B cell (primary cell): ENCODE data around the gene BCL2L11. TPM values are rescaled to one million over a fixed set of nuclear protein-coding genes. Genes with fewer than 3 reads are reported as not detected.

Source experiments
- ATAC-seq: fragments of 200-7000 bp; cut with Tn5 transposase; one replicate; pipeline ENCODE4 v1.10.0; 2021; ENCODE audit warnings: low read depth, mild to moderate bottlenecking, moderate number of reproducible peaks, moderate library complexity
- CTCF ChIA-PET: fragments of 350-600 bp; sonication (Branson Sonifier 250); formaldehyde crosslinking; loops from one replicate; lab custom pipeline; 2021; ENCODE audit warnings: antibody characterized with exemption, inconsistent platforms; lab: Charles Lee
- POLR2A ChIA-PET: fragments of 350-600 bp; sonication (Branson Sonifier 250); formaldehyde crosslinking; loops from one replicate; lab custom pipeline; 2021; ENCODE audit warnings: antibody characterized with exemption; lab: Charles Lee
- DNase-seq: peaks from one replicate; pipeline ENCODE4 v3.0.0; 2013
- H2AFZ ChIP-seq: 2 replicates; pipeline ENCODE4 v1.6.1; 2012; ENCODE audit warnings: mild to moderate bottlenecking, low read depth, low read length; ENCODE audit not compliant: insufficient read depth, poor library complexity, severe bottlenecking
- H3K27ac ChIP-seq, 2 donors: 1 replicate in 1 of 2; 2 replicates in 1 of 2; pipeline ENCODE4 v1.5.1; 2012 to 2013; ENCODE audit warnings: low read length in 2 of 2, mild to moderate bottlenecking in 2 of 2, moderate library complexity in 1 of 2
- H3K27me3 ChIP-seq, 4 experiments: fragments of 200-600 bp in 1 of 4; sonication (generic) in 1 of 4; replicated peaks in 1 of 4; 1 replicate in 2 of 4; 2 replicates in 2 of 4; pipeline versions ENCODE4 v1.6.1 to v1.7.0; 2013 to 2016; ENCODE audit warnings: low read length in 3 of 4, mild to moderate bottlenecking in 2 of 4, mixed read lengths in 1 of 4, moderate library complexity in 1 of 4; ENCODE audit not compliant: insufficient read depth in 4 of 4, control insufficient read depth in 3 of 4; ENCODE audit errors: control extremely low read depth in 1 of 4
- H3K36me3 ChIP-seq, 2 experiments: replicated peaks in 1 of 2; 1 replicate in 1 of 2; 2 replicates in 1 of 2; pipeline versions ENCODE4 v1.6.1 to v1.7.1; 2013; ENCODE audit warnings: low read length in 1 of 2; ENCODE audit not compliant: insufficient read depth in 2 of 2, control insufficient read depth in 1 of 2; ENCODE audit errors: control extremely low read depth in 1 of 2, extremely low read depth in 1 of 2
- H3K4me1 ChIP-seq, 2 donors: fragments of 200-600 bp in 1 of 2; sonication (generic) in 1 of 2; 1 replicate in 1 of 2; 2 replicates in 1 of 2; pipeline versions ENCODE4 v1.5.1 to v1.6.1; 2013 to 2017; ENCODE audit warnings: low read length in 2 of 2; ENCODE audit not compliant: control insufficient read depth in 2 of 2, insufficient read depth in 2 of 2
- H3K4me2 ChIP-seq: replicated peaks from 2 replicates; pipeline ENCODE3; 2012; ENCODE audit warnings: mild to moderate bottlenecking, low read depth, low read length; ENCODE audit not compliant: poor library complexity, severe bottlenecking
- H3K4me3 ChIP-seq, 5 experiments: fragments of 200-600 bp in 1 of 5; sonication (generic) in 1 of 5; 1 replicate in 3 of 5; 2 replicates in 2 of 5; pipeline versions ENCODE4 v1.5.1 to v1.7.0; 2011 to 2016; ENCODE audit warnings: low read length in 4 of 5, mild to moderate bottlenecking in 4 of 5, low read depth in 2 of 5, control low read depth in 1 of 5, moderate library complexity in 1 of 5; ENCODE audit not compliant: insufficient read depth in 1 of 5; ENCODE audit errors: control extremely low read depth in 1 of 5, extremely low read depth in 1 of 5
- H3K79me2 ChIP-seq: fragments of 200-600 bp; sonication (generic); one replicate; pipeline ENCODE4 v1.6.0; 2016; ENCODE audit warnings: low read length; ENCODE audit not compliant: control insufficient read depth, insufficient read depth
- H3K9ac ChIP-seq: fragments of 200-600 bp; sonication (generic); 2 replicates; pipeline ENCODE4 v1.6.1; 2017; ENCODE audit warnings: mild to moderate bottlenecking, low read length, moderate library complexity
- H3K9me3 ChIP-seq, 3 donors: one replicate each; pipeline versions ENCODE4 v1.6.1 to v1.7.1; 2013; ENCODE audit warnings: low read length in 2 of 3; ENCODE audit not compliant: control insufficient read depth in 2 of 3, insufficient read depth in 1 of 3; ENCODE audit errors: control extremely low read depth in 1 of 3
- H4K20me1 ChIP-seq: 2 replicates; pipeline ENCODE4 v1.6.0; 2012; ENCODE audit warnings: mild to moderate bottlenecking, low read length; ENCODE audit not compliant: insufficient read depth, control insufficient read depth, poor library complexity, severe bottlenecking
- H3K27ac Mint-ChIP-seq: one replicate; pipeline ENCODE4 v1.8.0; 2021; ENCODE audit warnings: mixed read lengths
- H3K27me3 Mint-ChIP-seq: one replicate; pipeline ENCODE4 v1.8.0; 2021; ENCODE audit warnings: mixed read lengths
- H3K4me1 Mint-ChIP-seq: one replicate; pipeline ENCODE4 v1.8.0; 2021; ENCODE audit warnings: mixed read lengths
- H3K4me3 Mint-ChIP-seq: one replicate; pipeline ENCODE4 v1.8.0; 2021; ENCODE audit warnings: mixed read lengths
- H3K9me3 Mint-ChIP-seq: one replicate; pipeline ENCODE4 v1.8.0; 2022; ENCODE audit warnings: mixed read lengths; ENCODE audit not compliant: insufficient read depth
- EZH2 ChIP-seq: IDR thresholded peaks from 2 replicates; pipeline ENCODE4 v1.6.1; 2012; ENCODE audit warnings: borderline replicate concordance, low read depth, mild to moderate bottlenecking, moderate library complexity, low read length; ENCODE audit not compliant: insufficient read depth, poor library complexity, severe bottlenecking
- WGBS: methylation state at CpG from one replicate; pipeline ENCODE4 v1.1.5; 2013; ENCODE audit warnings: missing lambda C conversion rate; ENCODE audit not compliant: insufficient coverage; 5-methylcytosine and 5-hydroxymethylcytosine counted together
- intact Hi-C: fragments of 100-400 bp; cut with micrococcal nuclease; formaldehyde crosslinking; loops from one replicate; pipeline ENCODE4 v1.10.0; 2022
- polyA plus RNA-seq: library from polyadenylated mRNA; depleted of rRNA; stranded (reverse); fragments of >200 nt; gene quantifications from 2 replicates; pipeline ENCODE4 v1.2.3, GENCODE V29; 2012
- total RNA-seq, 2 donors: library from RNA; stranded (reverse); fragments of 120-200 nt in 1 of 2; gene quantifications; 1 replicate in 1 of 2; 2 replicates in 1 of 2; pipeline versions ENCODE4 v1.2.3 to v1.2.4, GENCODE V29; 2013 to 2022
- TF ChIP-seq, protein P1 (sequence below): fragments of 200-600 bp; IDR thresholded peaks from one replicate; pipeline ENCODE4 v1.8.0; 2022; ENCODE audit warnings: antibody characterized with exemption, mild to moderate bottlenecking

The BCL2L11 gene
- total and polyA plus RNA-seq, 2 donors (not counting 1 experiment from before 2014, with no cell fraction given): 13.8 to 164 TPM

DNA sequence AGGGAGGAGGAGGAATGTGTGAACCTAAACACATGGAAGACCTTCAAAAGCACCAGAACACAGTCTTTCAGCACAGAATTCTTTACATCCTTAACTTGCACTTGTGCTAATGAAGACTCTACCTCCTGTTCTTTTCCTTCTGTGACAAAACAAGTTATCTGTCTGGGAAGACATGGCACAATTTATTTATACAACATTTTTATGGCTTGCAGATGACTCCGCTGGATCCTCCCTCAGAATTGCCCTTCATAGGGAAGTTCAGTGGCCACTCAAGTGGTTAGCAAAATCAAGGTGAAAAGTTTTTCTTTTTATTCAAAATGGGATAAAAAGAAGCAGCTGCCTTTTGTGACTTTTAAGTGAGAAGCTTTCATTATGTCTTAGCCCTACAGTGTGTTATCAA, 21.4 kb downstream of the BCL2L11 start:
- Mint-ChIP-seq H3K9me3 (no peaks in the 10 kb centered on the region), H3K27ac (no peak overlapping the region), H3K4me3 (no peak overlapping the region), H3K4me1 (no peaks in the 10 kb centered on the region), H3K27me3 (no peaks in the 10 kb centered on the region)
- ChIA-PET CTCF (no interaction called here), POLR2A (no interaction called here)
- no peak for DNase-seq
- H3K79me2 ChIP-seq: peaks cover 37% of the 10 kb centered on the region
- H3K9me3 ChIP-seq: peaks cover 0 to 3% (median 0%) of the 10 kb centered on the region in 3 donors
- no peak overlapping the region for H3K9ac ChIP-seq
- H3K4me3 ChIP-seq: no peak overlapping the region
- no peaks in the 10 kb centered on the region for H3K27me3 ChIP-seq
- no peak overlapping the region for H3K27ac ChIP-seq
- intact Hi-C loops: no loop called here
- TF ChIP-seq, protein P1, sequence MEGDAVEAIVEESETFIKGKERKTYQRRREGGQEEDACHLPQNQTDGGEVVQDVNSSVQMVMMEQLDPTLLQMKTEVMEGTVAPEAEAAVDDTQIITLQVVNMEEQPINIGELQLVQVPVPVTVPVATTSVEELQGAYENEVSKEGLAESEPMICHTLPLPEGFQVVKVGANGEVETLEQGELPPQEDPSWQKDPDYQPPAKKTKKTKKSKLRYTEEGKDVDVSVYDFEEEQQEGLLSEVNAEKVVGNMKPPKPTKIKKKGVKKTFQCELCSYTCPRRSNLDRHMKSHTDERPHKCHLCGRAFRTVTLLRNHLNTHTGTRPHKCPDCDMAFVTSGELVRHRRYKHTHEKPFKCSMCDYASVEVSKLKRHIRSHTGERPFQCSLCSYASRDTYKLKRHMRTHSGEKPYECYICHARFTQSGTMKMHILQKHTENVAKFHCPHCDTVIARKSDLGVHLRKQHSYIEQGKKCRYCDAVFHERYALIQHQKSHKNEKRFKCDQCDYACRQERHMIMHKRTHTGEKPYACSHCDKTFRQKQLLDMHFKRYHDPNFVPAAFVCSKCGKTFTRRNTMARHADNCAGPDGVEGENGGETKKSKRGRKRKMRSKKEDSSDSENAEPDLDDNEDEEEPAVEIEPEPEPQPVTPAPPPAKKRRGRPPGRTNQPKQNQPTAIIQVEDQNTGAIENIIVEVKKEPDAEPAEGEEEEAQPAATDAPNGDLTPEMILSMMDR: no peak
- TF ChIP-seq EZH2: no peak
- H3K4me2 ChIP-seq: no peak overlapping the region
- peaks cover 40% of the 10 kb centered on the region for H4K20me1 ChIP-seq
- H2AFZ ChIP-seq: no peak overlapping the region
- H3K4me1 ChIP-seq: no peaks in the 10 kb centered on the region
- WGBS: no CpG with 5 or more reads among the region's 1 CpG
- no peak for ATAC-seq
- peaks cover 0 to 19% of the 10 kb centered on the region in 2 experiments for H3K36me3 ChIP-seq

DNA sequence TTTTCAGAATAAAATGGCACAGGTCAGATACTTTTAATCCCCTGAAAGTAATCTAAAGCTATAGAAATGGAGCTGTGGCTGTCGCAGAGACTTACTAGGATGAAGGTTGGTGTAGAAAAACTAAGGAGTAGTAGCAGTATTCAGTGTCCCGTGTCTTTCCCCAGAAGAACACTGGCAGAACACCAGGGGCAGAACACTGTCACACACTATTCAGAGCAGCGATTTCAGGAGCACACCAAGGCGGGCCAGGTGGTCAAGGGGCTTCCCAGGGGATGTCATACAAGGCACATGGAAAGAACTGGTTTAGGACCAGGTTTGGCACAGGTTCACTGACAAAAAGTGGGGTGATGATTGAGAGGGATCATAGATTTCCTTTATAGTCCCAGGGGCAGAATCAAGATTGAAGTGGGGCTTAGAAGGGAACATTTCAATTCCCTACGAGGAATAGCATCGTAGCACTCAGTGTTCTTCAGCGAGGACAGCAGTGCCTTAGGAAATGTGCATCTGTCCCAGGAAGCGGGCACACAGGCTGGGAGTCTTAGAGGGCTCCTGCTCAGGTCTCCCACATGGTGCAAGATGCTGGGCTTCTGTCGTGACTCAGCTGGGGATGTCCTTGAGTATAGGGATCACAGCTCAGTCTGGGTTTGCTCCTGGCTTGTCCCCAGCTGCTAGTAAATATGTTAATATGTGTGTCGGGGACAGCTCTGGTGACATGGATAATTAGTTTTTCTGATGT, 22.6 kb downstream of the BCL2L11 start:
- TF ChIP-seq EZH2: no peak
- TF ChIP-seq, protein P1: no peak
- H2AFZ ChIP-seq: no peak overlapping the region
- ChIA-PET POLR2A (interaction anchor here (0.5 kb wide), 1 partner anchor 45 kb away, joined by 3 read pairs; no protein-coding TSS in a partner anchor), CTCF (no interaction called here)
- no peak overlapping the region for H3K4me2 ChIP-seq
- Mint-ChIP-seq H3K27ac (no peak overlapping the region), H3K4me1 (no peaks in the 10 kb centered on the region), H3K27me3 (no peaks in the 10 kb centered on the region), H3K4me3 (no peak overlapping the region), H3K9me3 (no peaks in the 10 kb centered on the region)
- H3K27ac ChIP-seq: no peak overlapping the region
- H3K4me3 ChIP-seq: no peak overlapping the region
- H3K9ac ChIP-seq: no peak overlapping the region
- intact Hi-C loops: no loop called here
- ATAC-seq (no peak), DNase-seq (no peak)
- H4K20me1 ChIP-seq: peaks cover 46% of the 10 kb centered on the region
- 100% methylated on average over 8 of the region's 10 CpGs for WGBS
- no peaks in the 10 kb centered on the region for H3K27me3 ChIP-seq
- H3K9me3 ChIP-seq: peaks cover 0 to 3% (median 0%) of the 10 kb centered on the region in 3 donors
- H3K36me3 ChIP-seq: peaks cover 0 to 17% of the 10 kb centered on the region in 2 experiments
- peaks cover 30% of the 10 kb centered on the region for H3K79me2 ChIP-seq
- H3K4me1 ChIP-seq: peaks cover 0 to 4% of the 10 kb centered on the region in 2 donors
